ENCODE data around the gene PRKAB2. TPM values are rescaled to one million over a fixed set of nuclear protein-coding genes. Genes with fewer than 3 reads are reported as not detected.

Gene PRKAB2
- total RNA-seq, 4 donors from 2014 or later = 20.9 to 45.6 (median 27.3) TPM

- WGBS, 2 donors (ENCODE audit: low coverage in 1 of 2) = 73 to 81% methylated on average over 3 to 7 of the region's 7 CpGs
- H3K36me3 ChIP-seq = no peaks in the 10 kb centered on the region
- intact Hi-C loops (cut with DNase I; ENCODE audit: low total_unique reads) = no loop called here
- no peak for DNase-seq
- in situ Hi-C loops (cut with MboI; ENCODE audit: low pct_ligation_motif_present in 1 of 4, low pct_unique_long_range_greater_than_20kb in 1 of 4, low sequenced_read_pairs in 3 of 4) = no loop called here
- H3K4me1 ChIP-seq = no peaks in the 10 kb centered on the region
- no peak overlapping the region for H3K4me3 ChIP-seq
- H3K9me3 ChIP-seq = no peaks in the 10 kb centered on the region
- peaks cover 16% of the 10 kb centered on the region for H3K27me3 ChIP-seq
- H3K27ac ChIP-seq = no peak overlapping the region
- TF ChIP-seq POLR2AphosphoS5 (IDR thresholded peaks at IDR 0.05) (no peak), POLR2A (IDR thresholded peaks at IDR 0.05) (no peak), CTCF (IDR thresholded peaks at IDR 0.05) (no peak), EP300 (IDR thresholded peaks at IDR 0.05; ENCODE audit: low read depth) (no peak)
These were observed 60.7 kb downstream of the PRKAB2 start for GRCh38 chr1:147111381-147112130.

- WGBS, 2 donors (ENCODE audit: low coverage in 1 of 2) = 93% methylated on average over 1 of the region's 1 CpG; no CpG with 5 or more reads in 1 of the 2 donors
- TF ChIP-seq EP300 (IDR thresholded peaks at IDR 0.05; ENCODE audit: low read depth) = no peak
- no peak for TF ChIP-seq POLR2AphosphoS5 (IDR thresholded peaks at IDR 0.05)
- no peak for TF ChIP-seq CTCF (IDR thresholded peaks at IDR 0.05)
- TF ChIP-seq POLR2A (IDR thresholded peaks at IDR 0.05) = no peak
These were observed 61.4 kb downstream of the PRKAB2 start for GRCh38 chr1:147110872-147111271.

GRCh38 chr1:147110434-147110833 lies 61.8 kb downstream of the PRKAB2 start:
- Histone ChIP-seq H3K27ac (no peak overlapping the region), H3K4me3 (no peak overlapping the region), H3K36me3 (no peaks in the 10 kb centered on the region), H3K27me3 (peaks cover 16% of the 10 kb centered on the region), H3K9me3 (no peaks in the 10 kb centered on the region), H3K4me1 (no peaks in the 10 kb centered on the region)
- TF ChIP-seq POLR2AphosphoS5 (IDR thresholded peaks at IDR 0.05) = no peak
- no peak for TF ChIP-seq EP300 (IDR thresholded peaks at IDR 0.05; ENCODE audit: low read depth)
- TF ChIP-seq CTCF (IDR thresholded peaks at IDR 0.05) = no peak
- no peak for TF ChIP-seq POLR2A (IDR thresholded peaks at IDR 0.05)
- WGBS, 2 donors (ENCODE audit: low coverage in 1 of 2) = 82 to 93% methylated on average over 1 of the region's 1 CpG
- in situ Hi-C loops (cut with MboI; ENCODE audit: low pct_ligation_motif_present in 1 of 4, low pct_unique_long_range_greater_than_20kb in 1 of 4, low sequenced_read_pairs in 3 of 4) = no loop called here
- intact Hi-C loops (cut with DNase I; ENCODE audit: low total_unique reads) = no loop called here
- no peak for DNase-seq

More at GRCh38 chr1:147110872-147111271, 61.4 kb downstream of the PRKAB2 start:
- Histone ChIP-seq H3K9me3 (no peaks in the 10 kb centered on the region), H3K4me3 (no peak overlapping the region), H3K27me3 (peaks cover 16% of the 10 kb centered on the region), H3K36me3 (no peaks in the 10 kb centered on the region), H3K27ac (no peak overlapping the region), H3K4me1 (no peaks in the 10 kb centered on the region)
- no peak for DNase-seq
- in situ Hi-C loops (cut with MboI; ENCODE audit: low pct_ligation_motif_present in 1 of 4, low pct_unique_long_range_greater_than_20kb in 1 of 4, low sequenced_read_pairs in 3 of 4) (no loop called here), intact Hi-C loops (cut with DNase I; ENCODE audit: low total_unique reads) (no loop called here)

- Histone ChIP-seq H3K36me3 (no peaks in the 10 kb centered on the region), H3K4me1 (no peaks in the 10 kb centered on the region), H3K27ac (no peak overlapping the region), H3K9me3 (no peaks in the 10 kb centered on the region), H3K4me3 (no peak overlapping the region), H3K27me3 (peaks cover 16% of the 10 kb centered on the region)
- 40 to 49% methylated on average over 3 to 4 of the region's 4 CpGs for whole genome bisulfite sequencing, 2 donors (ENCODE audit: low coverage in 1 of 2)
- in situ Hi-C loops (cut with MboI; ENCODE audit: low pct_ligation_motif_present in 1 of 4, low pct_unique_long_range_greater_than_20kb in 1 of 4, low sequenced_read_pairs in 3 of 4) = no loop called here
- intact Hi-C loops (cut with DNase I; ENCODE audit: low total_unique reads) = no loop called here
- no peak for DNase-seq
- TF ChIP-seq CTCF (IDR thresholded peaks at IDR 0.05) (no peak), POLR2AphosphoS5 (IDR thresholded peaks at IDR 0.05) (no peak), EP300 (IDR thresholded peaks at IDR 0.05; ENCODE audit: low read depth) (no peak), POLR2A (IDR thresholded peaks at IDR 0.05) (no peak)
These were observed 62.5 kb downstream of the PRKAB2 start for GRCh38 chr1:147109762-147110161.
